Measurements from ENCODE around the gene WNK2.

DNA sequence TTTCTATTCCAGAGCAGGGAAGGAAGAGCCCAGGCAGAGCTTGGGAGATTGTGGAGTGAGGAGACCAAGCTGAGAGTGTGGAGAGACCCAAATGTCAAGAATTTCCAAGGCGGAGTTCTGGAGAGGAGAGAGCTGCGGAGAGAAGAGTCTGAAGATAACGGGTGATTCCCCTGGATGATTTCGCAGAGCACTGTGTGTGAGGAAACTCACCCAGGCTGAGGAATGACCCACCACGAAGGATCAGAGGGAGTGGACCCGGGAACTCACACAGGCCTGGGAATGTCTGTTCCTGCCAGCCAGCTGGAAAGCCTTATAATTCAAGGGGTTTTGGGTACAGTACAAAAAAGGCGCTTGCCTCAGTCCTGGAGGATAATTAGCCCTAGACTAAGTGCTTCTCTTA is 94.2 kb downstream of the WNK2 start:
- TF ChIP-seq EZH2 (IDR thresholded peaks at IDR 0.05; ENCODE audit: borderline replicate concordance, low read length): no peak
- TF ChIP-seq, protein P1, sequence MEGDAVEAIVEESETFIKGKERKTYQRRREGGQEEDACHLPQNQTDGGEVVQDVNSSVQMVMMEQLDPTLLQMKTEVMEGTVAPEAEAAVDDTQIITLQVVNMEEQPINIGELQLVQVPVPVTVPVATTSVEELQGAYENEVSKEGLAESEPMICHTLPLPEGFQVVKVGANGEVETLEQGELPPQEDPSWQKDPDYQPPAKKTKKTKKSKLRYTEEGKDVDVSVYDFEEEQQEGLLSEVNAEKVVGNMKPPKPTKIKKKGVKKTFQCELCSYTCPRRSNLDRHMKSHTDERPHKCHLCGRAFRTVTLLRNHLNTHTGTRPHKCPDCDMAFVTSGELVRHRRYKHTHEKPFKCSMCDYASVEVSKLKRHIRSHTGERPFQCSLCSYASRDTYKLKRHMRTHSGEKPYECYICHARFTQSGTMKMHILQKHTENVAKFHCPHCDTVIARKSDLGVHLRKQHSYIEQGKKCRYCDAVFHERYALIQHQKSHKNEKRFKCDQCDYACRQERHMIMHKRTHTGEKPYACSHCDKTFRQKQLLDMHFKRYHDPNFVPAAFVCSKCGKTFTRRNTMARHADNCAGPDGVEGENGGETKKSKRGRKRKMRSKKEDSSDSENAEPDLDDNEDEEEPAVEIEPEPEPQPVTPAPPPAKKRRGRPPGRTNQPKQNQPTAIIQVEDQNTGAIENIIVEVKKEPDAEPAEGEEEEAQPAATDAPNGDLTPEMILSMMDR (conservative IDR thresholded peaks at IDR 0.05 in 1 of 2, IDR thresholded peaks at IDR 0.05 in 1 of 2; ENCODE audit: extremely low read depth in 1 of 2, insufficient read depth in 1 of 2, low read depth in 1 of 2, low read length in 2 of 2): no peak

All from mammary epithelial cell (primary cell).